Subcutaneous adipose tissue (tissue), 4 donors: ENCODE data around the gene BAHD1. TPM values are rescaled to one million over a fixed set of nuclear protein-coding genes. Genes with fewer than 3 reads are reported as not detected.

Source experiments
- CTCF ChIP-seq: fragments of 450-650 bp; IDR thresholded peaks from one replicate; pipeline ENCODE4 v1.5.1; 2016; ENCODE audit warnings: low read depth, mild to moderate bottlenecking, control low read depth, antibody characterized with exemption, moderate library complexity
- total RNA-seq, 4 donors: library from RNA; depleted of rRNA; stranded (reverse); fragments of >200 nt; gene quantifications; one replicate each; pipeline ENCODE4 v1.1.0, GENCODE V29; 2016

The BAHD1 gene
- total RNA-seq, 4 donors from 2014 or later: 4.1 to 17.1 (median 9.1) TPM

DNA sequence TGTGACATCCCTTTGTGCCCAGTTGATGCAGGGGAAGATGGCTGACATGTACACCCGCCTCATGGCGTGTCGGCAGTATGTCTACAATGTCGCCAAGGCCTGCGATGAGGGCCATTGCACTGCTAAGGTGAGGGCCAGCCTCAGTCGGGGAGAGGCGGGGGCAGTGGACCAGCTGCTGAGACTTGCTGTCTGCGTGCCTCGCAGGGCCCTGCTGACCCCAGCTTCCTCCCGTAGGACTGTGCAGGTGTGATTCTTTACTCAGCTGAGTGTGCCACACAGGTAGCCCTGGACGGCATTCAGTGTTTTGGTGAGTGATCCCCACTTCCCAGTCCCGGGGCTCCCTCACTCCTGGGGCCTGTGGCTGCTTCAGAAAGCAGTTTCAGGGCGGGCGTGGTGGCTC is 24.7 kb upstream of the BAHD1 start:
- TF ChIP-seq CTCF: no peak

DNA sequence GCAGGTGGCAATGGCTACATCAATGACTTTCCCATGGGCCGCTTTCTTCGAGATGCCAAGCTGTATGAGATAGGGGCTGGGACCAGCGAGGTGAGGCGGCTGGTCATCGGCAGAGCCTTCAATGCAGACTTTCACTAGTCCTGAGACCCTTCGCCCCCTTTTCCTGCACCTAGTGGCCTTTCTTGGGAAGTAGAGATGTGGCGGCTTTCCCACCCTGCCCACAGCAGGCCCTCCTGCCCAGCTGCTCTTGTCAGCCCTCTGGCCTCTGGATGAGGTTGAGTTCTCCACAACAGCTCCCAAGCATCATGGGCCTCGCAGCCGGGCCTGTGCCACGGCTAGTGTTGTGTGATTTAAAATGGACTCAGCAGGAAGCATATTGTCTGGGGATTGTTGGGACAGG is 22.6 kb upstream of the BAHD1 start:
- no peak for TF ChIP-seq CTCF

GRCh38 chr15:40420071-40420713 is 20.6 kb upstream of the BAHD1 start:
- no peak for TF ChIP-seq CTCF

DNA sequence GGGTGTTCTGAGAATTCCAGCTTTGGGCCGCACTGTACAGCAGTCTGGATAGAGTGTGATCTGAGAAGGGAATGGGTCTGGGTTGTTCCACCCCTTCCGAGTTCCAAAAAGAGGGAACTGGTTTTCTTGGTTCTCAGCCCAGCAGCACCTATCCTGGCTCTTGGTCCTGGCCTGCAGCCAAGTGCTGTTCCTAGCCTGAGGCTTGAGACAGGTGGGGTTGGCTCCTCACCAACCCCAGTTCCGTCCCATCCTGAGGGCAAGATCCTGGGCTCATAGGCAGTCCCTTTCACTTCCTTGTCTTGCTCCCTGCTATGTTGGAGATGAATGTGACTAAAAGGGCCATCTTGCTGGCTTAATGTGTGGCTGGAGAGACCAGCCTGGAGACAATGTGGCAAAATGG is 20.0 kb upstream of the BAHD1 start:
- TF ChIP-seq CTCF: no peak

- no peak for TF ChIP-seq CTCF
Measured at GRCh38 chr15:40421246-40422157, 19.3 kb upstream of the BAHD1 start.

DNA sequence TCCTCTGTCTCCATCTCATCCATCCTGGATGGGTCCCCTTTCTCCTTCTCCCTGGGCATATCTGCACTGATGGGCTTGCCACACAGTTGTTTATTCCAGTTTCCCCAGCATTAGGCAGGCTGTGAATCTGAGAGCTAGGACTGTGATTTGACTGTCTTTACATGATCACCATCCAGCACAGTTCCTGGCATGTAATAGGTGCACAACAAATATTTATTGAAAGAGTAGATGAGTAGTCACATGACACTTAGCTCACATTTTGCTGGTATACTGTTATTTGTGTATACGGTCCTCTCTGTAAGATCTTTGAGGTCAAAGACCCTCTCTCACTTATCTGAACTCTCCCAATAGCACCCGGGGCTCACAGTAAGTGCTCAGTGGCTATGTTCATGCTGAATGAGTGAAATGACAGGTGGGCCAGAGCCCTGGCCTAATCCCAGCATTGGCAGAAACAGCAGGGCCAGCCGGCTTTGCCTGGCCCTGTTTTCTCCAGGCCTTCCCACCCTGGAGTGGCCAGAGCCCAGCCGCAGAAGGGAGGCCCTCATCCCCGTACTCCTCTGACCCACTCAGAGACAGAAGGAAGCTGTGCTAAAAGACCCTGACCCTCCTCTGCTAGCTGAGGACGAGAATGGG is 16.2 kb upstream of the BAHD1 start:
- no peak for TF ChIP-seq CTCF

DNA sequence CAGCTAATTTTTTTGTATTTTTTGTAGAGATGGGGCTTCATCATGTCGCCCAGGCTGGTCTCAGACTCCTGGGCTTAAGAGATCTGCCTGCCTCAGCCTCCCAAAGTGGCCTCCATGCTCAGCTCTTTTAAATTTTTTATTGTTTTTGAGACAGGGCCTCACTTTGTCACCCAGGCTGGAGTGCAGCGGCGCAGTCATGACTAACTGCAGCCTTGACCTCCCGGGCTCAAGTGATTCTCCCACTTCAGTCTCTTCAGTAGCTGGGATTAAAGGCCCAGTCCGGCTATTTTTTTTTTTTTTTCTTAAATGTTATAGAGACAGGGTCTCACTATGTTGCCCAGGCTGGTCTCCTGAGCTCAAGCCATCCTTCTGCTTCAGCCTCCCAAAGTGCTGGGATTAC is 15.1 kb upstream of the BAHD1 start:
- TF ChIP-seq CTCF: no peak
